Activated gamma-delta T cell treated with anti-CD3 and anti-CD28 coated beads, Interleukin-2, amount 50 U/mL, for 16 hours (primary cell): ENCODE measurements around the gene ACTN1.

ENCODE experiments used
- DNase-seq: peaks from one replicate; pipeline ENCODE4 v3.0.0-alpha.2; 2020; ENCODE audit warnings: low read depth

Gene ACTN1

DNA sequence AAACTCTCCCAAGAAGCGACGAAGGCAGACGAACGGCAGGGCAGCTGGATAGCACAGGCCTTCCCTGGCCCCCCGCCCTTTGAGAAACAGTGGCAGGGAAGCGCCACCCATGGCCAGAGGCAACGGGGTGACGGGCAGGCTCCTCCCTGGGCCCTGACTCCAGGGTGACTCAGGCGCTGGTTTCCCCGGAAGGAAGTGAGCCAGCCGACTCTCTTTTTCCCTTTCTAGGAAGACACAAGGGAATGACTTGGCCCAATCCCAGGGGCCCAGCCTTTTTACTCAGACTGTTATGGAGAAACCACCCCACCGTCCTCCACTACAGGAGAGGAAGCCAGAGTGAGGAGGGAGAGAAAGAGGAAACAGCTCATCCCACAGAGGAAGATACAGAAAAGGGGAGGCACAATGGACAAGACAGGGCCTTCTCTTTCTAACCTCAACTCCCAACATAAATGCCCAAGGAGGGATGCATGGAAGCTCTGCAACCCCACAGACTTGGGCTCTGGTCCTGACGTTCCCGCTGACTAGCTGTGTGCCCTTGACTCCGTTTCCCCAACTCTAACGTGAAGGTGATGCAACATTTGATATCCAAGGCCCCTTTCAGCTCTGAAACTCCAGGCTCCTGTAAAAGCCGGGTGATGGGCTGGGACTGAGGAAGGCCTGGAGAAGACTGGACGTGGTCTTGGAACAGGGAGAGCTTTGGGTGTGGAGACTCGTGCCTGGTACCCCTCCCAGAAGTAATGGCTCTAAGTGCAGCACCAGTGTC, 27.9 kb downstream of the ACTN1 start:
- no peak for DNase-seq

DNA sequence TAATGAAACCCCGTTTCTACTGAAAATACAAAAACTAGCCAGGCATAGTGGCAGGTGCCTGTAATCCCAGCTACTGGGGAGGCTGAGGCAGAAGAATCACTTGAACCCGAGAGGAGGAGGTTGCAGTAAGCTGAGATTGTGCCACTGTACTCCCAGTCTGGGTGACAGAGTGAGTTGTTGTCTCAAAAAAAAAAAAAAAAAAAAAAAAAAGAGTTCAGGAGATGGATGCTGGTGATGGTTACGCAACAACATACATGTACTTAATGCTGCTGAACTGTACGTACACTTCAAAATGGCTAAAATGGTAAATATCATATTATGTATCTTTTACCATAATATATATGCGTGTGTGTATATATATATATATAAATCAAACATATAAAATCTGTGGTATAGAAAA, 29.0 kb downstream of the ACTN1 start:
- DNase-seq: no peak

DNA sequence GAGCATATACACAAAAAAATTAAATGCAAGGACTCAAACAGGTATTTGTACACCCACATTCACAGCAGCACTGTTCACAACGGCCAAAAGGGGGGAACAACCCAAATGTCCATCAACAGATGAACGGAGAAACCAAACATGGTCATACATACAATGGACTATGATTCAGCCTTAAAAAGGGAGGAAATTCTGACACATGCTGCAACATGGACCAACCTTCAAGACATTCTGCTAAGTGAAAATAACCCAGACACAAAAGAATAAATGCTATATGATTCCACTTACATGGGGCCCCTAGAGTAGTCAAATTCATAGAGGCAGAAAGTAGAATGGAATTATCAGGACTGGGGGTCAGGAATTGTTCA, 29.5 kb downstream of the ACTN1 start:
- DNase-seq: no peak

DNA sequence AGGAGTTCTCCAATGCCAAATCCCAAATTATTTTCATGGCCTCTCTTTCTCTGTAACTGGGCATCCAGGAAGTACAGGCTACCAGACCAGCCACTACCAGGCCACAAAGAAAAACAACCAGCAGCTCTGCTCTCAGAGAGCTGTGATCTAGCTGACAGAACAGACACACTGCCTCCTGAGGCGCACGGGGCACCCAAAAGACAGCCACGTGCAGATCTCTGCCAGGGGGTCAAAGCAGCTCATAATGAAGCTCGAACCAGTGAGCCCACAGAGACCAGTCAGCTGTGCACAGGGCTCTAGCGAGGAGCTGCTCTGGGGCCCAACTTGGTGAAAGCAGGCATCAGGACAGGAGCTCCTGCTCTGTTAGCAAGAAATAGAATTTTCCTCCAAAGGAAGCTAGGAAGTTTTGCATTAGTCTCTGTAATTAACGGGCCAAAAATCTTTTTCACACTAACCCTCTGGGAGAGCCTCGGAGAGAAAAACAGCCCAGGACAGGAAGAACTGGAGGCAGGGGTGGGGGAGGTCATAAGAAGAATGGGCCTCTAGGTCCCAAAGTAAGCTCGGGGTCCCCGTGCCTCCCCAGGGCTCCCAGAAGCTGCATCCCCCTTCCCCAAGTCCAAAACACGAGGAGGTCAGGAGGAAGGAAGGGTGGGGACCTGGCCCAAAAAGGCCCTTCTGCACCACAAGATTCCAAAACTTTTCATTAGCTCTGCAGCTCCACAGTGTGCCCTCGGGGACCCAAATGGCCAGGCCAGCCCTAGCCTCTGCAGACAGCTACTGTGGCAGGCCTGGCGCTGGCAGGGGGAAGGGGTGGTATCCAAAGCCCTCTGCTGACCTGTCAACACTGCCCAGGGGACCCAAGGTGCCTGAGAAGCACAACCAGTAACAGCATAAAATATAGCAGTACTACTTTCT, 30.2 kb downstream of the ACTN1 start:
- DNase-seq: no peak

DNA sequence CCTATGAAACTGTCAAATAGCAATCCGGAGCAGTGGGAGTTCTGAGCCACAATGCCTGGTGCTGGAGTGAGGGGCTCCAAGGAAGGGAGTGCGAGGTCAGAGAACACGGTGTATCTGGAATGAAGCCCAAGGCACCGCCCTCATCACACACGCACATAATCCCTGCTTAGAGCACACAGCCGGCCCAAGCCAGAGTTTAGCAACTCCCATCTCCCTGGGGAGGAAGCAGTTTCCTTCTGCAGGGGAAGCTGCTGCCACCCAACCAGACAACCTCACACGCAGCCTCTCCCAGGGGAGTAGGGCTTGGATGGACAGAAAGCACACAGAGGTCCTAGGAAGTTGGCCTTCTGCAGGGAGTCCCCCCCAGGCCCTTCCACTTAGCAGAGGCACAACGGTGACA, 31.3 kb downstream of the ACTN1 start:
- no peak for DNase-seq

DNA sequence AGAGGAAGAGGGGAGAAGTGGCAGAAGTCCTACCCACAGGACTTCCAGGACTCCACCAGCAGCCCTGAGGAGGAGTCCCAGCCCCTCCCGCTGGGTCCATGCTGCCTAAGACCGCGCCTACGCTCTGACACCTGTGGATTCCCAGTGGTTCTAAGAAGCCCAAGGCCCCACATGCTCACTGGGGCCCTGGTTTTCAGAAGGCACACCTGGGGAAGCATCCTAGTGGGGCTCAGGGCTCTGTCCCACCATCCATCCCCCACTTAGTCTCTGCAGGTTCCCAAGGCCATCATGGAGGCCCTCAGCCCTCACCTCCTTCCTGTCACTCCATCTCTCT, 32.6 kb downstream of the ACTN1 start:
- DNase-seq: no peak

DNA sequence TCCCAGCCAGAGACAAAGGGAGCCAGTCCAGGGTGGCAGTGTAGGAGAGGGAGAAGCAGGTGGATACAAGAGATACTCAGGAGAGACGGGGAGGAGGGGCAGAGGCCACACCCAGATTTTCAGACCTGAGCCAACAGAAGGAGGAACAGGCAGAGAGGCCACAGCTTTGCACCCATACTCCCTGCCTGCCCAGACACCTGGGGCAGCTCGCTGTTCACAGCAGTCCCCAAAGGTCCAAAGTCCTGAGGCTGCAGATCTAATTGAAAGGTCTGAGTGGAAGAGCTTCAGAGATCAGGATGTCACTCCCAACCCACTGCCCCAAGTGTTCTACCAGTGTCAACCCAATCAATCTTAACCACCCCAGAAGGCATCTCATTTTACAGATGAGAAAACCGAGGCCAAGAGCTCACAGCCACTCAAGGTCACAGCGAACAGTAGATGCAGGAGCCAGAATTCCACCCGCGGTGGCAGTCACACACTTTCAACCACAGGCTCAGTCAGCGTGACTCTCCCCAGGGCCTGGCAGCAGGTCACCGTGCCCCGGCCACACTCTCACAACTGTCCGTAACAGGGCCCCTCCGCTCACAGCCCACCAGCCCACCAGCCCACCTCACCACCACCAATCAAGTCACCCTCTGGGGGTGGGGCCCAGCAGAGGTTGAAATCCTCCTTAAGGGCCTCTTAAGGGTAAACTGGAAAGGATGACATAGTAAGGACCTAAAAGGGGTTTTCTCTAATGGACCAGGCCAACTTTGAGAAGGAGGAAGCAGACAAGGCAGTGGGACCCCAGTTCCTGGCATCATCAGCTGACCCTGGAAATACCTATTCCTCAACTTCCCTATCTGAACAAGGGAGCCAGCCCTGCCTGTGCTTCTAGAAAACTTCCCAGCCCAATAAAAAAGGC, 33.3 kb downstream of the ACTN1 start:
- no peak for DNase-seq

DNA sequence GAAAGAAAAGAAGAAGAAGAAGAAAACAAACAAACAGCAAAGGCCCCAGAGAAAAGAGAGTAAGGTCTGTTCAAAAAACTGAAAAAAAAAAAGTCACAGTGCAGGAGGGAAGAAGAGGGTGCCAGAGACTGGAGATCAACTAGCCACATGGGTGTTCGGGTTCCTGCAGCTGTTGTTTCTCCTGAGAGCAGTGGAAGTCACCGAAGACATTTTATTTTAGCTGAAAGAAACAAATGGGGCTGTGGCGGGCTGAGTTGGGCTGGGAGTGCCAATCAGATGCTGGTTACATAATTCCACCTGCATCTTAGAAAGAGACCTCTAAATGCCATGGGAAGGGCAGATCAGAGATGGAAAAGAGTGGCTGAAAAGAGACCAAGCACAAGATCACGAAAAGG, 33.9 kb downstream of the ACTN1 start:
- no peak for DNase-seq

DNA sequence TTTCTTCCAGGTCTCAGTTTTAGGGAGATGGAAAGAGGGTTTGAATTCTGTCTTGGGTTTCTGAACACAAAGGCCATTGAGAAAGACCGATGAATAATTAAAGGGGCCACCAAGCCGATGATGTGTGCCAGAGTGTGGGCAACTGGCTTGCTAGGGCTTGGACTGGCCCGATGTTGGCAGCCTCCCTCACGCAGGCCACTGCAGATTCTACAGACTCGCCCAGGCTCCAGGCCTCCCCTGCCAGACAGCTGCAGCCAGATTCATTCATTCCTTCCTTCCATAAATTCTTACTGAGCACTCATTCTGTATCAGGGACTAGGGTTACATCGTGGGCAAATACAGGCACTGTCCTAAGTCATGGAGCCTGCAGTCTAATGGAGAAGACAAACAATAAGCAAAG, 34.9 kb downstream of the ACTN1 start:
- no peak for DNase-seq

DNA sequence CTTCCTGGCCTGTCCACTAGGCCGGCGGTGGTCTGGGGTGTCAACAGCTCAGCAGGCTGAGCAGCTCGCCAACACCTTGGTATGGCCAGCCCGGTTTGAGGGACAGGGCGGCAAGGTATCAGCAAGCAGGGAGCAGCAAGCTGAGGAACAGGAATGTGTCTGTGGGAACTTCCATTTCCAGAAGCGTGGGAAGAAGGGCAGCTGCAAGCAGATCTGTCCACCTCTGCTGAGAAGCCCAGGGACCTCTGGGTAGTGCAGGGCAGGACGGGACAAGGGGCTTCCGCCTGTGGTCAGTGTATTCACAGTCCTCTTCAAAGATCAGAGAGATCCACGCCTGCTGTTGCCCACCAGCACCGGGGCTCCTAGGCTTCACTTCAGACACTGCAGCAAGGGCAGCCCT, 36.0 kb downstream of the ACTN1 start:
- DNase-seq: no peak

DNA sequence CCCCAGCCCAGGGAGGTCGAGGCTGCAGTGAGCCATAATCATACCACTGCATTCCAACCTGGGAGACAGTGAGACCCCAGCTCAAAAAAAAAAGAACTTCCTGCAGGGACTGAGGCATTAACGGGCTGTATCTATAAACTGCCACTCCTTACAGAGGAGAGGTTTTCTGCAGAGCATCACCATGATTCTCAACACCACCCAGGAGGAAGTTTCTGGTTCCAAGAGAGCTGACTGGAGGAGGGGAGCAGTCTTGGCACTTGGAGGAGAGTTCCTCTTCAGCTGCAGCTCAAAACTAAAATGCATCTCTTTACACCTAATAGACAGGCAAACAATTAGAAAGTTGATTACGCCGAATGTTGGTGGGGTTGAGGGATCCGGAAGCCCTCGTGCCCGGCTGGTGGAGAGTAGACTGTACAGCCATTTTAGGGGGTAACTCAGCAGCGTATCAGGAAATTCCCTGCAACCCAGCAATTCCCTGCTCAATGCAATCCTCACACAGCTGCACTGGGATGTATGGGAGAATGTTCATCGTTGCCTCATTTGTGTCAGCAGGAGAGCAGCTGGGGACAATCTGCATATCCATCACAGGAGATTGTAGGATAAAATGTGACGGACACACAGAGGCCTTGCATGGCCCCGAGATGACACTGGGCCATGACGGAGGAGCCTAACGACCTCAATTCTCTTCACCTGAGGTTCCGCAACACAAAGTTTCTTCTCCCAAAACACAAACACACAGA, 36.6 kb downstream of the ACTN1 start:
- no peak for DNase-seq

DNA sequence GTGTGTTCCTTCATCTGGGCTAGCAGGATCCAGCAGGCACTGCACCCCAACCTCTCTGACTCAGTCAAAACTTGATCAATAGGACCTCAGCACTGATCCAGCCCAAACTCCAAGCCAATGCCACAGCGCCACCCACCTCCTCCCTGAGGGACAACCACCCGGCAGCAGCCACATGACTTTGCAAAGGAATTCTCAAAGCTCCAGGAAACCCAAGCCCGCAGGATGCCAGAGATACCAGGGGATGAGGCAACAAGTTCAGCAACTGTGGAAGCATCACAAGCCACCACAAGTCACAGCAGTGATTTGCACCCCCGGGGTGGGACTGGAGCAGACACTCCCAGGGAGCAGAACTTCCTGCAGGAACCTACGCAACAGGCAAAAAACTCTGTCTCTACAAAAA, 37.3 kb downstream of the ACTN1 start:
- DNase-seq: no peak

DNA sequence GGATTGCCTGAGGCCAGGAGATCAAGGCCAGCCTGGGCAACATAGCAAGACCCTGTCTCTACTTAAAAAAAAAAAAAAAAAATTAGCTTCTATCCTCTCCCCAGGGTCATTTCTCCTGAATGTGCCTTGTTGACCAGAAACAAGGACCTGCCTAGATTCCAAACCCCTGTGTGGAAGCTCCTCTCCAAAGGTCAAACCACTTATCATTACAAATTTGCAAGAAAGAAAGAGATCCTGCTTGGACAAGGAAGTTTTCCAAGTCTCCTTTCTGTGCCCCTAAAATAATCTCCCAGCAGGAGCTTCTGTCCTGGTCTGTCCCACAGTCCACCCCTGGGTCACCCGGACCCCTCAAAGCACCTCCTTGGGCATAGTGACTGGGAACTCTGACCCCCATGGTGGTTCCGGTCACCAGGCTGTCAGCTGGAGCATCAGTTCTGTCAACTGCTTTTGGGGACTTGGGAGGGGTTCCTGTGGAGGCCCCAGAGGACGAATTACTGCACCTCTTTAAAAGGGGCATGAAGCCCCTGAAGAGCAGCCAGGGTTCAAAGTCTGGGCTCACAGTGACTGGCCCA, 38.4 kb downstream of the ACTN1 start:
- DNase-seq: no peak

DNA sequence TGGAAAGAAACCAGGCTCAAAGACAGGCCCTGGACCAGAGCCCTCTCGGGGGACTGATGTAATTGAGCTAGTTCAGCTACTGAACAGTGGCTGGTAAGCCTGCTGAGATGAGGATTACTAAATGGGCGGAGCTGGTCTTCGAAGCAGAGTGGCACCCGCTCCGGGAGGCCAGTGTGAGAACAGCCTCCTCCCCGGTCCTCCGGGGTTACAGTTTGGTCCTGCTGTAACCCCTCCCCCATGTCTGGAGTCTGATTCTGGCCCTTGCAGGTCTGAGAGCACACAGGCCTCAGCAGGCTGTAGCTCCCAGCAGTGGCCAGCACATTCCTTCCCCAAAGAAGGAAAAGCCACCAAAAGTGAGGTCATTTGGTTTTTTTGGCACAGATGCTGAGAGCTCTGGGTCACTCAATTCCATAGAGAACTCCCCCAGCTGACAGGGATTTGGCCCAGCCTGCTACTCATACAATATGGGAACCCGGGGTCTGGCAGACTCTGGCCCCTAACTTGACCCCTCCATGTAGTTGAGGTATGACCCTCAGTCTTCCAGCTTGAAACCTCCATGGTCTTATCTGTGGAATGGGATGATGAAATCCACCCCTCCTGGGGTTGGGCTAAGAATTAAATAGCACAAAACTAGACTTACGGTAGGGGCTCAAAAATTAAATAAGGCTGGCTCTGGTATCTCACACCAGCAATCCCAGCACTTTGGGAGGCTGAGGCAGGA, 39.0 kb downstream of the ACTN1 start:
- DNase-seq: no peak

DNA sequence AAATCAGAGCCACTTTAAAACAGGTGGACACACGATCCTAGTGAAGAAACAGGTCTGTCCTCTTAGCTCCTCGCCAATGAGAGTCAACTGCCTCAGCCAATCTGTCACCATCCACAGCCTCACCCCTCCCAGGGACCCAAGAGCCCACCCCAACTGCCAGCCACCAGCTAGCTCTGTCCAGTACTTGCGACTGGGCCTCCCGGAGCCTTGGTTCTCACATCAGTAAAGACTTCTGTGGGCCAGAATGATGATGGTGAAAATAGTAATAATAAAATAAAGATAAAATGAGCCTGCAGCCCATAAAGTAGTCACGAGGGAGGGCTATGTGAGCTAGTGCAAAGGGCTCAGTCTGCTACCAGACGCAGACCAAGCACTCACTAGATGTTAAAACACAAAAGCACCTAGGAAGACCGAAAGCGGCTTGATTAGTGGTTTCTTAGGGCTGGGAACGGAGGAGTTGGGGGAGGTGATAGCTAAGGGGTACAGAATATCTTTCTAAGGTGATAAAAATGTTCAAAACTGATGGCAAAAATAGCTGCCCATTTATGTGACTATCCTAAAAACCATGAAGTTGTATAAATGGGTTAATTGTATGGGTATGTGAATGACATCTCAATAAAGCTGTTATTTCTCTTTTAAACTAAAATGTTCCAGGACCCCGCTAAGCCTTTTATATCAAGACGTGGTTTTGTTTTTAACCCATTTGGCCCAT, 39.8 kb downstream of the ACTN1 start:
- no peak for DNase-seq

DNA sequence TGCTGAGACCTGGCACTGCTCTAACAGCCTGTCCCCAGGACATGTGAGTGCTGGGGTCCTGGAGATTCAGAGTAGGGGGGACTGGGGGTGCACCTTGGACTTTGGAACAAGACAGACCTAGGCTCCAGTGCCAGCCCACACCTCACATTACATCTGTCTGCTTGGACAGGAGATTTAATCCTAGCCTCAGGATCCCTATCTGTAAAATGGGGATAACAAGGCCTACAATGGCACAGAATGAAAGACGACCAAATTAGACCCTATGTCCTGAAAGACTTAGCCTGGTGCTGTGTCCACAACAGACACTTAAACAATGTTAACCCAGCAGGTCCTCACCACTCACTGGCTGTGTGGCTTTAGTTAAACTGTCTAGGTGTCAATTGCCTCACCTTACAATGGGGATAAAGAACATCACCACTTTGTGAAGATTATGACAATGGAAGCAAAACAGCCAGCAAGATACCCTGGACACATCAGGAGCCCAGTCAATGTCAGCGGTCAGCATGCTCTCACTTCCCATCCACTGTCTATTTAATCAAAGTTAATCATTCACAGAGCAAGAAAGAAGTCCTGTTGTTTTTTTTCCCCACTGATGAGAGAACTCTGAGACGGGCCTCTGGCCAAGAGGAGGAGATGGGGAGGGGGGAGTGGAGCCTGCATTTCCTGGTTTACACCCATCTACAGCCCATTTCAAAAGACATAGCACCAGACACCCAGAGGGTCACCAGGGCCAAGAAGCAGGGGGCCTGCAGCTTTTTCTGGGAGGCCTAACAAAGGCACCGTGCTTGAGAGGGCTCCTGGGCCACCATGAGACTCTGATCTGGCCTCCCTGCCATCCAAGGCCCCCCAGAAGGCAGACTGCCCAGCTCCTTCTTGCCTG, 40.6 kb downstream of the ACTN1 start:
- no peak for DNase-seq

DNA sequence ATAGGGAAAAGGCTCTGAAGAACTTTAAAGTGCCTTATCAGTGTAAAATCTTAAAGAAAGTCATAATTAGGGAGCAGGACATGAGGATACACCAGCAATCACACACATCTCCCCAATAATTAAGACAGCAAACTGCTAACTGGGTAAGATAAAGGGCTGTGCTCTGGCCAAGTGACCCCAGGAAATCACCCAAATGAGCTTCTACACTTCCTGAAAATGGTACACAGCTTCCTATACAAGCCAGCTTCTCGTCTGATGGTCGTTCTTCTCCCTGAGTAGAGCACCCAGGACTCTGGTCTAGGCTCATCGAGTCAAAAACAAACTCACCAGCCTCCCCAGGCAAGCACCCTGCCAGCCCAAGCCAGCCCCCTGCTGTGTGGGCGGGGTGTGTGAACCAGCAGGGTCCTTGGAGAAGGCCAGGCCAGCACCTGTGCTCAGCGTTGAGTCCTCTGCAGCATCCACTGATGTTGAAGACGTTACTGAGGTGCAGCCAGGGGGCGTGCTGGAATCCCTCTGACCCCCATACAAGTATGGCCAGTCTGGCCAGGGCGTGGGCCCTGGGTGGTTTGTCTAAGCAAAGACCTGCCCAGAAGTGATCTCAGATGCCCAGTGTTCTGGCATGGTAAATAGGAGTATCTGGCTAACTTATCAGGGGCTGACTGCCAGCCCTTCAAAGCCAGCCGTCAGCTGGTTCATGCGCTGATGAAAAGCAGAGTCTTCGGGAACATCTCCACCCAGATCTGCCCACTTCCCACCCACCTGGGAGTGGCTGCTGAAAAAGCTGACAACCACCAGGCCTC, 41.4 kb downstream of the ACTN1 start:
- no peak for DNase-seq

DNA sequence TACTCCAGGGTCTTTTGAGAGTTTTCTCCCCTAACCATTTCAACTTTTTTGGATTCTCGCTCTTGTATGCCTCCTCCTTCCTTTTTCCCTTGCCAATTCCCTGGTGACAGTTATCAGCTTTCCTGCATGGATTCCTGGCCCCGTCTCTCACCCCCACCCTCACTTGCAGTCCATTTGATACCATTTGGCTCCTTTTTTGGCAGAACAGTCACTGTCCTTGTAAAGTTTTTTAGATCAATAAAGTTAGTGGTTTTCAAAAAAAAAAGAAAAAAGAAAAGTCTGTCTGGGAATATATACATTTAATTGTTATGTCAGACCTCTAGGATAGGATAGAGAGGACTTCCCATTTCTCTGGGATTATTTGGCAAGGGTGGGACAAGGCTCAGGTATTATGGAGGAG, 42.1 kb downstream of the ACTN1 start:
- no peak for DNase-seq
